ENCODE data around the gene WNK2. TPM values are rescaled to one million over a fixed set of nuclear protein-coding genes. Genes with fewer than 3 reads are reported as not detected.

The WNK2 gene
- total RNA-seq, 4 donors from 2014 or later = 3.8 to 17.7 (median 9.0) TPM

- no peak overlapping the region for H3K27ac ChIP-seq
- no peak overlapping the region for H3K4me3 ChIP-seq
- H3K27me3 ChIP-seq = no peaks in the 10 kb centered on the region
- TF ChIP-seq CTCF (IDR thresholded peaks at IDR 0.05) = no peak
- TF ChIP-seq EP300 (IDR thresholded peaks at IDR 0.05) = no peak
- TF ChIP-seq POLR2A (IDR thresholded peaks at IDR 0.05) = no peak
- no peaks in the 10 kb centered on the region for H3K36me3 ChIP-seq
- peaks cover 0 to 8% (median 0%) of the 10 kb centered on the region in 4 donors for H3K4me1 ChIP-seq
- 71 to 74% methylated on average over 21 to 24 of the region's 24 CpGs for WGBS, 2 donors
- no peak for DNase-seq (ENCODE audit: low spot score in 2 of 2)
- H3K9me3 ChIP-seq = no peaks in the 10 kb centered on the region
These were observed 60.8 kb downstream of the WNK2 start for GRCh38 chr9:93244510-93245436.

GRCh38 chr9:93245437-93245970 is 61.6 kb downstream of the WNK2 start:
- H3K27me3 ChIP-seq = no peaks in the 10 kb centered on the region
- DNase-seq (ENCODE audit: low spot score in 2 of 2) = no peak
- WGBS, 2 donors = 83 to 92% methylated on average over 5 of the region's 5 CpGs
- H3K4me1 ChIP-seq = peaks cover 0 to 8% (median 0%) of the 10 kb centered on the region in 4 donors
- H3K9me3 ChIP-seq = no peaks in the 10 kb centered on the region
- no peak for TF ChIP-seq EP300 (IDR thresholded peaks at IDR 0.05)
- TF ChIP-seq CTCF (IDR thresholded peaks at IDR 0.05) = no peak
- TF ChIP-seq POLR2A (IDR thresholded peaks at IDR 0.05) = no peak
- H3K27ac ChIP-seq = no peak overlapping the region
- no peak overlapping the region for H3K4me3 ChIP-seq
- H3K36me3 ChIP-seq = no peaks in the 10 kb centered on the region

- WGBS, 2 donors = 87 to 94% methylated on average over 14 of the region's 14 CpGs
- Histone ChIP-seq H3K27ac (no peak overlapping the region), H3K36me3 (no peaks in the 10 kb centered on the region), H3K27me3 (no peaks in the 10 kb centered on the region), H3K4me1 (peaks cover 0 to 8% (median 0%) of the 10 kb centered on the region in 4 donors), H3K4me3 (no peak overlapping the region), H3K9me3 (no peaks in the 10 kb centered on the region)
- no peak for DNase-seq (ENCODE audit: low spot score in 2 of 2)
- TF ChIP-seq POLR2A (IDR thresholded peaks at IDR 0.05) = no peak
- TF ChIP-seq CTCF (IDR thresholded peaks at IDR 0.05) = no peak
- TF ChIP-seq EP300 (IDR thresholded peaks at IDR 0.05) = no peak
These were observed 62.2 kb downstream of the WNK2 start for GRCh38 chr9:93246111-93246510.

DNA sequence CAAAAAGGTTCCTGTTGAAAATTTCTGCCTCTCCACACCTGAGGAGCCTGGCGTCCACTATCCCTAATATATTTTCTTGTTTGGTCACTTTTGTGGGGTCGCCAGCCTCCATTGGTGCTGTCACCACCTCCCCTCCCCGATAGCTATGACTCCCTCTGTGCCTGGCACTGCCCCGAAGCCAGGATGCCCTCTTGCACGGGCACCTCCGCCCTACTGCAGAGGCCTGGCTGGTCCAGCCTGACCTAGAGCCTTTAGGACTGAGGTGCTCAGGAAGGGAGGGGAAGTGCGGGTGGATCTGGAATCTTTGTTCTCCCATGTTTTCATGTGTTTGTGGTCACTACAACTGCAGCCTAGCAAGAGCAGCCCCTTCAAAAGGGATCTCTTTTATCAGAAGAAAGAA is 62.6 kb downstream of the WNK2 start:
- no peaks in the 10 kb centered on the region for H3K27me3 ChIP-seq
- TF ChIP-seq CTCF (IDR thresholded peaks at IDR 0.05) = no peak
- no peak for TF ChIP-seq EP300 (IDR thresholded peaks at IDR 0.05)
- no peak for TF ChIP-seq POLR2A (IDR thresholded peaks at IDR 0.05)
- no peak for DNase-seq (ENCODE audit: low spot score in 2 of 2)
- no peak overlapping the region for H3K27ac ChIP-seq
- H3K4me3 ChIP-seq = no peak overlapping the region
- H3K9me3 ChIP-seq = no peaks in the 10 kb centered on the region
- peaks cover 0 to 8% (median 0%) of the 10 kb centered on the region in 4 donors for H3K4me1 ChIP-seq
- H3K36me3 ChIP-seq = no peaks in the 10 kb centered on the region
- WGBS, 2 donors = 90 to 92% methylated on average over 7 of the region's 7 CpGs
